Right lobe of liver (tissue), 4 donors: ENCODE measurements around the gene HDAC4.

ENCODE experiments used
- POLR2A ChIP-seq: fragments of 450-650 bp; IDR thresholded peaks from one replicate; pipeline ENCODE4 v1.6.1; 2017; ENCODE audit warnings: antibody characterized with exemption, mild to moderate bottlenecking
- TF ChIP-seq, protein P1 (sequence below), 4 donors: fragments of 200-600 bp in 3 of 4; fragments of 450-650 bp in 1 of 4; IDR thresholded peaks; one replicate each; pipeline versions ENCODE4 v1.5.1 to v1.8.0; 2016 to 2022; ENCODE audit warnings: antibody characterized with exemption in 4 of 4, mild to moderate bottlenecking in 2 of 4
- donor health status: DM: no; HTN: no; CAD: no.
- donor health status: DM: no; HTN: no; CAD: no.
- donor health status: DM: no; HTN: yes; CAD: no.

DNA sequence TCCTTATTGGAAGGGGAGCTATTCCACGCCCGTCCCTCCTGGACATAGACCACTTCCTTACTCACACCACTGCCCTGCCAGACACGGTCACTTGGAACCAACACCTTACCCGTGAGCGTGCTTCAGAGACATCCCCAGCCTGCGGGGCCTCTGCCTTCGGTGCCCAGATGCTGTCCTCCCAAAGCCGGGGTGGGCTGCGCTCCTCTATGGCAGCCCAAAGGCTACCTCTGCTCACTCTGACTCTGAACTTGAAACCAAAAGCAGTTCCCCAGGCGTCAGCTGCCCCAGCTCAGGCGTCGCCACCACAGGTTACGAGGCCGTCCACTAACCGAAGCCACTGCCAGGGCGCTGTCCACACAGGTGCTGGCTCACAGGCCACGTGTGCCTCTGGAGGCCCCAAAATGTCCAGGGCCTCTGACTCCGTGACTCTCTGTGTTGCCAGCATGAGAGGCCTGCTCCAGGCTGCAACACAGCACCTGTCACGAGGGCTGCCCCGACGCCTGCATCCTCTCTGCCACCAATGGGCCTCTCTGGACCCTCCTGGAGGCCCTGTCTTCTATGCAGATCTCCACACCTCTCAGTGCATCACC is 23.8 kb downstream of the HDAC4 start:
- TF ChIP-seq, protein P1, sequence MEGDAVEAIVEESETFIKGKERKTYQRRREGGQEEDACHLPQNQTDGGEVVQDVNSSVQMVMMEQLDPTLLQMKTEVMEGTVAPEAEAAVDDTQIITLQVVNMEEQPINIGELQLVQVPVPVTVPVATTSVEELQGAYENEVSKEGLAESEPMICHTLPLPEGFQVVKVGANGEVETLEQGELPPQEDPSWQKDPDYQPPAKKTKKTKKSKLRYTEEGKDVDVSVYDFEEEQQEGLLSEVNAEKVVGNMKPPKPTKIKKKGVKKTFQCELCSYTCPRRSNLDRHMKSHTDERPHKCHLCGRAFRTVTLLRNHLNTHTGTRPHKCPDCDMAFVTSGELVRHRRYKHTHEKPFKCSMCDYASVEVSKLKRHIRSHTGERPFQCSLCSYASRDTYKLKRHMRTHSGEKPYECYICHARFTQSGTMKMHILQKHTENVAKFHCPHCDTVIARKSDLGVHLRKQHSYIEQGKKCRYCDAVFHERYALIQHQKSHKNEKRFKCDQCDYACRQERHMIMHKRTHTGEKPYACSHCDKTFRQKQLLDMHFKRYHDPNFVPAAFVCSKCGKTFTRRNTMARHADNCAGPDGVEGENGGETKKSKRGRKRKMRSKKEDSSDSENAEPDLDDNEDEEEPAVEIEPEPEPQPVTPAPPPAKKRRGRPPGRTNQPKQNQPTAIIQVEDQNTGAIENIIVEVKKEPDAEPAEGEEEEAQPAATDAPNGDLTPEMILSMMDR (IDR thresholded peaks at IDR 0.05): no peak
- no peak for TF ChIP-seq POLR2A
